Fibroblast of mammary gland (primary cell): ENCODE data around the gene KRTAP10-11.
"Not testable (repeated sequence)": the region's sequence is repeated elsewhere in the genome, so short reads cannot be mapped to it uniquely, and the experiment has no call there.

Source experiments
- DNase-seq: peaks from one replicate; pipeline ENCODE4 v3.0.0-alpha.2; 2010; ENCODE audit warnings: low read depth
- H3K4me3 ChIP-seq: 2 replicates; pipeline ENCODE4 v1.5.1; 2011; ENCODE audit warnings: low read depth, mild to moderate bottlenecking, low read length, moderate library complexity; ENCODE audit not compliant: control insufficient read depth
- CTCF ChIP-seq: conservative IDR thresholded peaks from 2 replicates; pipeline ENCODE4 v1.5.1; 2011; ENCODE audit warnings: low read depth, low read length, inconsistent platforms; ENCODE audit not compliant: control insufficient read depth, insufficient read depth

KRTAP10-11 gene

GRCh38 chr21:44658913-44659595 lies 12.8 kb downstream of the KRTAP10-11 start:
- DNase-seq: no peak
- H3K4me3 ChIP-seq: no peak overlapping the region

GRCh38 chr21:44661567-44661966 lies 15.4 kb downstream of the KRTAP10-11 start:
- not testable (repeated sequence) for H3K4me3 ChIP-seq, DNase-seq

More at GRCh38 chr21:44658913-44659595, 12.8 kb downstream of the KRTAP10-11 start:
- no peak for TF ChIP-seq CTCF

GRCh38 chr21:44664691-44665090 lies 18.5 kb downstream of the KRTAP10-11 start:
- no peak for DNase-seq

GRCh38 chr21:44666401-44667320 lies 20.4 kb downstream of the KRTAP10-11 start, which contains the start of gene KRTAP12-2:
Gene KRTAP12-2 (minus strand): TSS chr21:44666927. CDS start chr21:44666886, 41 bp downstream.
- TF ChIP-seq CTCF: no peak
- no peak within 1 kb of the TSS for H3K4me3 ChIP-seq
- no peak for DNase-seq

More at GRCh38 chr21:44664691-44665090, 18.5 kb downstream of the KRTAP10-11 start:
- TF ChIP-seq CTCF: no peak
- H3K4me3 ChIP-seq: no peak overlapping the region

GRCh38 chr21:44667612-44668011 lies 21.4 kb downstream of the KRTAP10-11 start:
- no peak for DNase-seq
- H3K4me3 ChIP-seq: no peak overlapping the region
- no peak for TF ChIP-seq CTCF

- no peak for DNase-seq
- H3K4me3 ChIP-seq: no peak overlapping the region
- no peak for TF ChIP-seq CTCF
Observed at GRCh38 chr21:44670642-44671432, 24.6 kb downstream of the KRTAP10-11 start.

GRCh38 chr21:44671911-44672310 lies 25.7 kb downstream of the KRTAP10-11 start:
- no peak for DNase-seq
- no peak for TF ChIP-seq CTCF
- H3K4me3 ChIP-seq: no peak overlapping the region
